ENCODE data around the gene PCLAF.

PCLAF gene

DNA sequence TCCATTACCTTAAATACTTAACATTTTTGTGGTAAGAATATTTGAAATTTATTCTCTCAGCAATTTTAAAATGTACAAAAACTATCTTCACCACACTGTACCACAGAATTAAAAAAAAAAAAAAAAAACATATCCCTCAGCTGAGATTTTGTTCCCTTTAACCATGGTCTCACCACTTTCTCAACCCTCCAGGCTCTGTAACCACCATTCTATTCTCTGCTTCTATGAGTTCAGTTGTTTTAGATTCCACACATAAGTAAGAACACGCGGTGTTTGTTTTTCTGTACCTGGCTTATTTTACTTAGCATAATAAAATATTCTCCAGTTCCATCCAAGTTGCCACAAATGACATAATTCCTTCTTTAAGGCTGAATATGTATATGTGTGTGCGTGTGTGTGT is 66.8 kb downstream of the PCLAF start:
- DNase-seq = no peak
